NCI-H510A treated with DMSO at 0.1 percent for 48 hours (cell line): ENCODE results near the gene HDHD3.

Experiments used
- DNase-seq: peaks from one replicate; lab custom pipeline; 2025; lab: John Stamatoyannopoulos, UW

Gene HDHD3

DNA sequence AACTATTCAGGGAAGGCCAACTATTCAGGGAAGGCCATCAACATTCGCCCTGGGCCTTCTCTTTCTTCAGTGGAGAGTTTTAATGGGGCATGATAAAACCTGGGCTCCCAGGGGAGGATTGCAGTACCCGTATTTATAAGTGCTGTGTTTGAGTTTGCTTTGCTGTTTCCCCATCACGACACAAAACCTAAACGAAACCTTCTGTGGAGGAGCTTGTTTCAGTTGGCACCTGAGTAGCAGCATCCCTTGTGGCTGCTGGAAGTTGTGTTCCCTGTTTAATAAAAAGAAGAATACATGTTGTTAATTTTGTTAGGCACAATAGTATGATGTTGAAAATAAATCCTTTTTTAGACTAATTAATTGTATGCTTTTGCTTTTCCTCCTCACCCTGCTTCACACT is 45.0 kb downstream of the HDHD3 start:
- no peak for DNase-seq

DNA sequence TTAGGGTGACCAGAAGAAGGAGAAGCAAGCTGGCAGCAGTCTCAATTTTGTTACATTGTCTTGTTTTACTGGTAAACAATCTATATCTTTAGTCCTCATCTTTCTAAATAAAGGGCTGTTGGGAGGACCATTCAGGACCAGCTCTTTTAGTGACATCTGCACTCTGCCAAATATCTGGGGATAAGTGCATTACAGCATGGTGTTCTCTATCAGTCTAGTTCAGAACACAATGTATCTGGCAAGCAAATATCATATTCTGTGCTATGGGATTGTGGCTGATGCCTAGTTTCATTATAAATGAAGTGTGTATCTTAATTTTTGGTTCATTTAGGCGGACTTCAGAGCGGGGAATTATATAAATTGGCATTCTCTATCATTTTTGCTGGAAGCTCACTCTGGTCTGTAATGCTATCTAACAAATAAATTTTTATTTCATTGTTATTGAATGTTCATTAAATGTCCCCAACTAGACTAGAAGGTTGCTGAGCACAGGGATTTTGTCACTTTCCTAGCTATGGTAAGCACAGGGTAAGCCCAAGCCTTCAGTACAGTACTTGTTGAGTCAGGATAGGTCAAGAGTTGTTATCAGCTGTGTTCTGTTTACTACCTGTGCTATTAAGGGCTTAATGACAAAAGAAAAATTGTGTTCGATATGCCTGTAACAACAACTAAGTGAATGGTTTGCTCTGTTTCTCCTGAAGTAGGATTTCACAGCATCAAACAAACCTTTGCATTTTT is 48.6 kb downstream of the HDHD3 start:
- no peak for DNase-seq

DNA sequence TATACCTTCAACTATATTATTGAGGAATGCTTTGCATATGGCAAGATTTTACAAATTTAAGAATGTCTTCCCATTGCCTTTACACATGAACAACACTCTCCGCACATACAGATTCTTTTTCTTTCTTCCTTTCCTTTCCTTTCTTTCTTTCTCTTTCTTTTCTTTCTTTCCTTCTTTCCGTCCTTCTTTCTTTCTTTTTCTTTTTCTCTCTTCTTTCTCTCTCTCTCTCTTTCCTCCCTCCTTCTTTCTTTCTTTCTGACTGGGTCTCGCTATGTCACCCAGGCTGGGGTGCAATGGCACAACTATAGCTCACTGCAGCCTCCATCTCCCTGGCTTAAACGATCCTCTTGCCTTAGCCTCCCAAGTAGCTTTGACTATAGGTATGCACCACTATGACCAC is 50.6 kb downstream of the HDHD3 start:
- no peak for DNase-seq
